Measurements from ENCODE around the gene ARID5B. TPM values are rescaled to one million over a fixed set of nuclear protein-coding genes. Genes with fewer than 3 reads are reported as not detected.

Gene ARID5B
- total and polyA plus RNA-seq, 2 donors (not counting 1 experiment from before 2014, with no cell fraction given): 22.4 to 237 TPM

DNA sequence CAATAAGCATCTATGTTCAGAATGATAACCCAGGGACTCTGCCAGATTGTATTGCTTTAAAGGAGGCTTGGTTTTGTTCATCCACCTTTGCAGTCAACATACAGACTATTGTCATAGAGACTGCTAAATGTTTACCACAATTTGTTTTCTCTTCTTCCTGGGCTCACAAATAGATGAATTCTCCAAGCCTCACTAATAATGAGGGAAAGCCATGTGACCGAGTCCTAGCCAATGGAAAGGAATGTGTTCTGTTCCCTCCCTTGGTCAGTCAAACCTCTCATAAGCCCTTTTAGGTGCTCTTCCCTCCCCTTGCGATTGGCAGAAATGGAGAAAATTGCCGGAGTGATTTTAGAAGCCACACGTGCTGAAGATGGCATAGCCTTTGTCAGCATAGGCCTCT is 230.2 kb downstream of the ARID5B start:
- POLR2A ChIA-PET: no interaction called here
- Histone ChIP-seq H3K9ac (ENCODE audit: low read length) (no peak overlapping the region), H2AFZ (ENCODE audit: insufficient read depth, low read depth, low read length, poor library complexity, severe bottlenecking) (no peak overlapping the region), H3K79me2 (ENCODE audit: control insufficient read depth, insufficient read depth, low read length) (no peaks in the 10 kb centered on the region), H3K4me2 (replicated peaks; ENCODE audit: low read depth, low read length, poor library complexity, severe bottlenecking) (no peak overlapping the region), H3K4me1 (ENCODE audit: control insufficient read depth in 2 of 2, insufficient read depth in 2 of 2, low read length in 2 of 2) (peaks cover 0 to 4% of the 10 kb centered on the region in 2 donors), H3K36me3 (replicated peaks in 1 of 2; ENCODE audit: control extremely low read depth in 1 of 2, control insufficient read depth in 1 of 2, extremely low read depth in 1 of 2, insufficient read depth in 2 of 2, low read length in 1 of 2) (no peaks in the 10 kb centered on the region), H4K20me1 (ENCODE audit: control insufficient read depth, insufficient read depth, low read length, poor library complexity, severe bottlenecking) (no peaks in the 10 kb centered on the region), H3K27ac (ENCODE audit: low read length in 2 of 2) (no peak overlapping the region), H3K4me3 (ENCODE audit: control extremely low read depth in 1 of 5, extremely low read depth in 1 of 5, insufficient read depth in 1 of 5, low read depth in 2 of 5, low read length in 4 of 5) (no peak overlapping the region), H3K9me3 (ENCODE audit: control extremely low read depth in 1 of 3, control insufficient read depth in 2 of 3, insufficient read depth in 1 of 3, low read length in 2 of 3) (peaks cover 0 to 12% (median 4%) of the 10 kb centered on the region in 3 donors), H3K27me3 (replicated peaks in 1 of 4; ENCODE audit: control extremely low read depth in 1 of 4, control insufficient read depth in 3 of 4, insufficient read depth in 4 of 4, low read length in 3 of 4) (no peaks in the 10 kb centered on the region)
- CTCF ChIA-PET: no interaction called here
- intact Hi-C loops (cut with micrococcal nuclease): no loop called here
- no peak overlapping the region for H3K4me3 Mint-ChIP-seq
- ATAC-seq (ENCODE audit: low read depth): no peak
- no peak for TF ChIP-seq EZH2 (IDR thresholded peaks at IDR 0.05; ENCODE audit: borderline replicate concordance, insufficient read depth, low read depth, low read length, poor library complexity, severe bottlenecking)
- TF ChIP-seq, protein P1, sequence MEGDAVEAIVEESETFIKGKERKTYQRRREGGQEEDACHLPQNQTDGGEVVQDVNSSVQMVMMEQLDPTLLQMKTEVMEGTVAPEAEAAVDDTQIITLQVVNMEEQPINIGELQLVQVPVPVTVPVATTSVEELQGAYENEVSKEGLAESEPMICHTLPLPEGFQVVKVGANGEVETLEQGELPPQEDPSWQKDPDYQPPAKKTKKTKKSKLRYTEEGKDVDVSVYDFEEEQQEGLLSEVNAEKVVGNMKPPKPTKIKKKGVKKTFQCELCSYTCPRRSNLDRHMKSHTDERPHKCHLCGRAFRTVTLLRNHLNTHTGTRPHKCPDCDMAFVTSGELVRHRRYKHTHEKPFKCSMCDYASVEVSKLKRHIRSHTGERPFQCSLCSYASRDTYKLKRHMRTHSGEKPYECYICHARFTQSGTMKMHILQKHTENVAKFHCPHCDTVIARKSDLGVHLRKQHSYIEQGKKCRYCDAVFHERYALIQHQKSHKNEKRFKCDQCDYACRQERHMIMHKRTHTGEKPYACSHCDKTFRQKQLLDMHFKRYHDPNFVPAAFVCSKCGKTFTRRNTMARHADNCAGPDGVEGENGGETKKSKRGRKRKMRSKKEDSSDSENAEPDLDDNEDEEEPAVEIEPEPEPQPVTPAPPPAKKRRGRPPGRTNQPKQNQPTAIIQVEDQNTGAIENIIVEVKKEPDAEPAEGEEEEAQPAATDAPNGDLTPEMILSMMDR (IDR thresholded peaks at IDR 0.05): no peak
- peaks cover 8% of the 10 kb centered on the region for H3K9me3 Mint-ChIP-seq (ENCODE audit: insufficient read depth)
- 100% methylated on average over 3 of the region's 4 CpGs for WGBS (ENCODE audit: insufficient coverage)
- no peaks in the 10 kb centered on the region for H3K27me3 Mint-ChIP-seq
- no peak for DNase-seq
- H3K27ac Mint-ChIP-seq: no peak overlapping the region
- H3K4me1 Mint-ChIP-seq: no peaks in the 10 kb centered on the region

DNA sequence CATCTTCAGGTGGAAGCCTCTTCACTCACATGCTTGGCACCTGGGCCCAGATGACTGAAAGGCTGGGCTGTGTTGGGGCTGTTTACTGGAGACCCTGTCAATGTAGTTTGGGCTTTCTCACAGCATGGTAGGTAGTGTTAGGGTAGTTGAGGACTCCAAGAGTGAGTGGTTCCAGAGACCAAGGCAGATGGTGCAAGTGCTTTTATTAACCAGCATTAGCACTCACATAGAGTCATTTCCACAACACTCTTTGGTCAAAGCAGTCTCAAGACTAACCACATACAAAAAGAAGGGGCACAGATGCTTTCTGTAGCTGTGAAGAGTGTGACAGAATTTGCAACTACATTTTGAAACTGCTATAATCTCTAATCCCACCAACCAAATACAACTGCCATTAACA is 232.1 kb downstream of the ARID5B start:
- H3K27ac Mint-ChIP-seq: peak overlapping the region; percentile 5
- H3K27me3 ChIP-seq (replicated peaks in 1 of 4; ENCODE audit: control extremely low read depth in 1 of 4, control insufficient read depth in 3 of 4, insufficient read depth in 4 of 4, low read length in 3 of 4): no peaks in the 10 kb centered on the region
- TF ChIP-seq, protein P1 (IDR thresholded peaks at IDR 0.05): no peak
- no peak for TF ChIP-seq EZH2 (IDR thresholded peaks at IDR 0.05; ENCODE audit: borderline replicate concordance, insufficient read depth, low read depth, low read length, poor library complexity, severe bottlenecking)
- H3K36me3 ChIP-seq (replicated peaks in 1 of 2; ENCODE audit: control extremely low read depth in 1 of 2, control insufficient read depth in 1 of 2, extremely low read depth in 1 of 2, insufficient read depth in 2 of 2, low read length in 1 of 2): no peaks in the 10 kb centered on the region
- H3K27ac ChIP-seq (ENCODE audit: low read length in 2 of 2): no peak overlapping the region
- H3K4me3 ChIP-seq (ENCODE audit: control extremely low read depth in 1 of 5, extremely low read depth in 1 of 5, insufficient read depth in 1 of 5, low read depth in 2 of 5, low read length in 4 of 5): no peak overlapping the region
- ChIA-PET CTCF (no interaction called here), POLR2A (no interaction called here)
- peaks cover 1 to 18% (median 10%) of the 10 kb centered on the region in 3 donors for H3K9me3 ChIP-seq (ENCODE audit: control extremely low read depth in 1 of 3, control insufficient read depth in 2 of 3, insufficient read depth in 1 of 3, low read length in 2 of 3)
- H3K79me2 ChIP-seq (ENCODE audit: control insufficient read depth, insufficient read depth, low read length): no peaks in the 10 kb centered on the region
- peaks cover 0 to 4% of the 10 kb centered on the region in 2 donors for H3K4me1 ChIP-seq (ENCODE audit: control insufficient read depth in 2 of 2, insufficient read depth in 2 of 2, low read length in 2 of 2)
- no peak overlapping the region for H3K4me2 ChIP-seq (replicated peaks; ENCODE audit: low read depth, low read length, poor library complexity, severe bottlenecking)
- intact Hi-C loops (cut with micrococcal nuclease): no loop called here
- no peaks in the 10 kb centered on the region for H3K27me3 Mint-ChIP-seq
- no peak overlapping the region for H3K9ac ChIP-seq (ENCODE audit: low read length)
- DNase-seq (no peak), ATAC-seq (ENCODE audit: low read depth) (no peak)
- H3K4me1 Mint-ChIP-seq: no peaks in the 10 kb centered on the region
- H3K4me3 Mint-ChIP-seq: no peak overlapping the region
- peaks cover 11% of the 10 kb centered on the region for H3K9me3 Mint-ChIP-seq (ENCODE audit: insufficient read depth)
- no peak overlapping the region for H2AFZ ChIP-seq (ENCODE audit: insufficient read depth, low read depth, low read length, poor library complexity, severe bottlenecking)
- no peaks in the 10 kb centered on the region for H4K20me1 ChIP-seq (ENCODE audit: control insufficient read depth, insufficient read depth, low read length, poor library complexity, severe bottlenecking)

All from B cell (primary cell).